Measurements from ENCODE around the gene NEMF. TPM values are rescaled to one million over a fixed set of nuclear protein-coding genes. Genes with fewer than 3 reads are reported as not detected.

The NEMF gene
- total RNA-seq, 1 experiment from 2014 or later, result 62.7 TPM

- ChIA-PET POLR2A (interaction anchor here (0.7 to 1.5 kb wide), 8 partner anchors 16 to 247 kb away, joined by 3 to 8 read pairs (median 5); partner anchors contain the start of genes ARF6, NEMF and VCPKMT), CTCF (interaction anchor here (0.6 to 1.7 kb wide), 12 partner anchors 9 to 236 kb away, joined by 3 to 10 read pairs (median 5); partner anchors contain the start of gene NEMF)
- intact Hi-C loops (cut with micrococcal nuclease; ENCODE audit: unreplicated experiment), result loop anchor here (1.0 to 5.0 kb wide), 2 partner anchors 24 to 664 kb away; partner anchors contain the start of gene MAP4K5
- Mint-ChIP-seq H3K36me3 (ENCODE audit: insufficient read depth, unreplicated experiment) (no peaks in the 10 kb centered on the region), H3K27me3 (ENCODE audit: insufficient read depth, unreplicated experiment) (no peaks in the 10 kb centered on the region), H3K27ac (ENCODE audit: unreplicated experiment) (peak overlapping the region; percentile 89), H3K9me3 (ENCODE audit: unreplicated experiment) (no peaks in the 10 kb centered on the region), H3K4me3 (ENCODE audit: unreplicated experiment) (peak overlapping the region; percentile 95), H3K4me1 (ENCODE audit: low read depth, unreplicated experiment) (peaks cover 5% of the 10 kb centered on the region)
- TF ChIP-seq CTCF (IDR thresholded peaks at IDR 0.05; ENCODE audit: insufficient read depth in 1 of 2, low read depth in 1 of 2, low read length in 1 of 2, severe bottlenecking in 1 of 2, unreplicated experiment in 1 of 2), result no peak
- no peaks in the 10 kb centered on the region for H3K27me3 ChIP-seq (replicated peaks; ENCODE audit: control insufficient read depth, insufficient read depth, low read length)
- peaks cover 11% of the 10 kb centered on the region for H3K4me1 ChIP-seq
- no peaks in the 10 kb centered on the region for H3K9me3 ChIP-seq
- DNase-seq, result no peak
- no TSS peak for BruUV-seq (replicated peaks)
- peak overlapping the region; percentile 27 for H3K4me3 ChIP-seq (ENCODE audit: low read depth, low read length)
- H3K36me3 ChIP-seq (ENCODE audit: control insufficient read depth, insufficient read depth, low read length), result no peaks in the 10 kb centered on the region
Measured at GRCh38 chr14:49868720-49869114, 16.1 kb upstream of the NEMF start.

- Histone ChIP-seq H3K4me3 (ENCODE audit: low read depth, low read length) (peak overlapping the region; percentile 47), H3K4me1 (peaks cover 11% of the 10 kb centered on the region), H3K9me3 (no peaks in the 10 kb centered on the region), H3K36me3 (ENCODE audit: control insufficient read depth, insufficient read depth, low read length) (no peaks in the 10 kb centered on the region), H3K27me3 (replicated peaks; ENCODE audit: control insufficient read depth, insufficient read depth, low read length) (no peaks in the 10 kb centered on the region)
- ChIA-PET CTCF (interaction anchor here (0.6 to 1.7 kb wide), 14 partner anchors 8 to 798 kb away, joined by 3 to 10 read pairs (median 5); partner anchors contain the start of gene NEMF), POLR2A (interaction anchor here (0.5 to 1.5 kb wide), 12 partner anchors 15 to 248 kb away, joined by 3 to 8 read pairs (median 4); partner anchors contain the start of genes ARF6, NEMF and VCPKMT)
- peak; percentile 94 to 97 for DNase-seq
- H3K36me3 Mint-ChIP-seq (ENCODE audit: insufficient read depth, unreplicated experiment), result peaks cover 4% of the 10 kb centered on the region
- intact Hi-C loops (cut with micrococcal nuclease; ENCODE audit: unreplicated experiment), result loop anchor here (1.0 to 5.0 kb wide), 2 partner anchors 24 to 664 kb away; partner anchors contain the start of gene MAP4K5
- H3K27ac Mint-ChIP-seq (ENCODE audit: unreplicated experiment), result peak overlapping the region; percentile 89
- BruUV-seq (replicated peaks), result no TSS peak
- no peaks in the 10 kb centered on the region for H3K9me3 Mint-ChIP-seq (ENCODE audit: unreplicated experiment)
- peak overlapping the region; percentile 95 for H3K4me3 Mint-ChIP-seq (ENCODE audit: unreplicated experiment)
- peaks cover 5% of the 10 kb centered on the region for H3K4me1 Mint-ChIP-seq (ENCODE audit: low read depth, unreplicated experiment)
- TF ChIP-seq CTCF (IDR thresholded peaks at IDR 0.05; ENCODE audit: insufficient read depth in 1 of 2, low read depth in 1 of 2, low read length in 1 of 2, severe bottlenecking in 1 of 2, unreplicated experiment in 1 of 2), result no peak
- no peaks in the 10 kb centered on the region for H3K27me3 Mint-ChIP-seq (ENCODE audit: insufficient read depth, unreplicated experiment)
Measured at GRCh38 chr14:49867831-49868719, 15.5 kb upstream of the NEMF start.

GRCh38 chr14:49865431-49865859, 12.9 kb upstream of the NEMF start:
- H3K4me3 Mint-ChIP-seq (ENCODE audit: unreplicated experiment), result no peak overlapping the region
- Histone ChIP-seq H3K9me3 (no peaks in the 10 kb centered on the region), H3K4me3 (ENCODE audit: low read depth, low read length) (no peak overlapping the region), H3K4me1 (peaks cover 11% of the 10 kb centered on the region), H3K36me3 (ENCODE audit: control insufficient read depth, insufficient read depth, low read length) (no peaks in the 10 kb centered on the region), H3K27me3 (replicated peaks; ENCODE audit: control insufficient read depth, insufficient read depth, low read length) (no peaks in the 10 kb centered on the region)
- no peak overlapping the region for H3K27ac Mint-ChIP-seq (ENCODE audit: unreplicated experiment)
- H3K4me1 Mint-ChIP-seq (ENCODE audit: low read depth, unreplicated experiment), result peaks cover 14% of the 10 kb centered on the region
- CTCF ChIA-PET, result interaction anchor here (0.7 to 0.9 kb wide), 2 partner anchors 13 to 194 kb away, joined by 3 read pairs; partner anchors contain the start of gene NEMF
- peak; percentile 91 to 92 for TF ChIP-seq CTCF (IDR thresholded peaks at IDR 0.05; ENCODE audit: insufficient read depth in 1 of 2, low read depth in 1 of 2, low read length in 1 of 2, severe bottlenecking in 1 of 2, unreplicated experiment in 1 of 2)
- BruUV-seq (replicated peaks), result no TSS peak
- H3K9me3 Mint-ChIP-seq (ENCODE audit: unreplicated experiment), result no peaks in the 10 kb centered on the region
- peaks cover 22% of the 10 kb centered on the region for H3K36me3 Mint-ChIP-seq (ENCODE audit: insufficient read depth, unreplicated experiment)
- peak; percentile 72 to 82 for DNase-seq
- H3K27me3 Mint-ChIP-seq (ENCODE audit: insufficient read depth, unreplicated experiment), result peaks cover 3% of the 10 kb centered on the region
- intact Hi-C loops (cut with micrococcal nuclease; ENCODE audit: unreplicated experiment), result loop anchor here (1.0 to 5.0 kb wide), 3 partner anchors 196 to 667 kb away; partner anchors contain the start of gene MAP4K5
- POLR2A ChIA-PET, result interaction anchor here (0.7 kb wide), 1 partner anchor 223 kb away, joined by 3 read pairs; no protein-coding TSS in a partner anchor
